GM12892 (cell line): ENCODE data around the gene DAP3.

Experiments used
- POLR2A ChIP-seq: IDR thresholded peaks from 2 replicates; pipeline ENCODE4 v1.6.1; 2011; ENCODE audit warnings: low read depth, low read length, control low read depth
- POLR2AphosphoS5 ChIP-seq: IDR thresholded peaks from 2 replicates; pipeline ENCODE4 v1.6.1; 2011; ENCODE audit warnings: low read depth, low read length, control low read depth
- TAF1 ChIP-seq: IDR thresholded peaks from 2 replicates; pipeline ENCODE4 v1.6.1; 2011; ENCODE audit warnings: low read depth, mild to moderate bottlenecking, control low read depth, low read length, borderline replicate concordance

GRCh38 chr1:155773221-155773620, 84.3 kb downstream of the DAP3 start:
- TF ChIP-seq POLR2A, result no peak
- TF ChIP-seq POLR2AphosphoS5, result no peak
- no peak for TF ChIP-seq TAF1
